ENCODE results near the gene CDX2.

Gene CDX2

GRCh38 chr13:27918041-27918917 lies 50.8 kb downstream of the CDX2 start:
- no peak for DNase-seq (ENCODE audit: low read depth, low spot score)

GRCh38 chr13:27917121-27917947 lies 51.8 kb downstream of the CDX2 start:
- no peak for DNase-seq (ENCODE audit: low read depth, low spot score)

GRCh38 chr13:27915301-27916207 lies 53.6 kb downstream of the CDX2 start:
- DNase-seq (ENCODE audit: low read depth, low spot score) = no peak

GRCh38 chr13:27913160-27913559 lies 56.0 kb downstream of the CDX2 start:
- DNase-seq (ENCODE audit: low read depth, low spot score) = no peak

GRCh38 chr13:27911521-27911920 lies 57.6 kb downstream of the CDX2 start:
- no peak for DNase-seq (ENCODE audit: low read depth, low spot score)
